ENCODE results near the gene PAX6. TPM values are rescaled to one million over a fixed set of nuclear protein-coding genes. Genes with fewer than 3 reads are reported as not detected.

The PAX6 gene
- total RNA-seq, 2 donors from 2014 or later = 0.39 TPM; not detected in 1

DNA sequence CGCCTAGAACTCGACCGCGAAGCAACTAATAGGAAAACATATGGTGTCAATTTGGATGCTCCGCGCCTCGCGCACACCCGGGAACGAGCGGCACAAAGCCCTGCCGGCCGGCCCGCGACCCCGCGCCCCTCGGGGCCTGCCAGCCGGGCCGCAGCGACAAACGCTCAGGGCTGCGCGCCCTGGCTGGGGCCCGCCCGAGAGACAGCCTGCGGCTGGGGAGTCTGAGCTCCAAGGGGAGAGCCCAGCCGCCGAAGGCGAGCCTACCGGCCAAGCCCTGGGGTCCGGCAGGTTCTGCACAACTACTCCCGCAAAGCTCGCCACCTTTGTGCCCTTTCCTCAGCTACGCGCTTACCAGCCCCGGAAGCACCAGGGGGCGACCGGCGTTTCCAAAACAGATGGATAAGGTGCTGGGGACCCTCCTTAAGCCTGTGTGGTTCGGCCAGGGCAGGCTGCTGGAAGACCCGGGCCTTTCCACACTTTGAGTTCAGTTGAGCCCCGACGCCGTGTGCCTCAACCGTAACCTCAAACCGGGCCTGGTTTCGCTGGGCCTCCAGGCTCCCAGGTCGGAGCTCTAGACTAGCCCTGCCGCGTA is 6.0 kb downstream of the PAX6 start:
- ATAC-seq (no peak), DNase-seq (ENCODE audit: low spot score in 2 of 2) (peak in 1 of 2 donors; percentile 2)
- H3K36me3 Mint-ChIP-seq = peaks cover 15 to 70% of the 10 kb centered on the region in 2 donors
- no peak overlapping the region for H3K27ac Mint-ChIP-seq
- peaks cover 6 to 11% of the 10 kb centered on the region in 2 donors for H3K9me3 Mint-ChIP-seq

DNA sequence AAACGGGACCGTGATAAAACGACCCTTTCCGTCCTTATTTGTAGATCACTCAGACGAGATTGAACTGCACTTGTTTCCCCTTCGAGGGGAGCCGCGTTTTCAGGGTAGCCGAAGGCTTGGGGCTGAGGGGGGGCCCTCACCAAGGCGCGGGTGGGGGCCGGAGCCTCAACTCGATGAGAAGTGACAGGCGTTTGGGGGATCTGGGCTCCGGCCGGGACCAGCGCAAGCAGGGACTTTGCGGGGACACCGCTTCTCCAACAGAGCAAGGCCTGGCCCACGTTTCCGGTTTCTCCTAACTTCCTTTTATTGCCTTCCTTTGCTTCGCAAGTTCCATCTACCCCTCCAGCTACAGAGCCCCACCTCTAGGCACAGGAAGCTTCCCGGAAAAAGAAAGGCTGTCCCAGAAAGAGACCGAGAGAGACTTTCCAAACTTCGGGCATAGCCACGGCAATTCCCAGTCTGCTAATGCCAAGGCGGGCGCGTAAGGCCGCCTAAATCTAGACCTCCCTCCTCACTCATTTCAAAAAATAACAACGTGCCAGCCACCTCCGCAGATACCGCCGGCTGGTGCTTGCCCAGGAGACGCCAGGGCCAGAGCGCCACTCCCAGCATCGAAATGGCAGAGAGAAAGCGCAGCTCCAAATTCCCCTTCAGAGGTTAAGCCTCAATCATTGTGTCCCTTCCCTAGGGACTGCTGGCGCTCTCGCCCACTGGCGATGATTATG is 6.6 kb downstream of the PAX6 start:
- peak overlapping the region in 1 of 2 donors; percentile 90 for H3K27ac Mint-ChIP-seq

DNA sequence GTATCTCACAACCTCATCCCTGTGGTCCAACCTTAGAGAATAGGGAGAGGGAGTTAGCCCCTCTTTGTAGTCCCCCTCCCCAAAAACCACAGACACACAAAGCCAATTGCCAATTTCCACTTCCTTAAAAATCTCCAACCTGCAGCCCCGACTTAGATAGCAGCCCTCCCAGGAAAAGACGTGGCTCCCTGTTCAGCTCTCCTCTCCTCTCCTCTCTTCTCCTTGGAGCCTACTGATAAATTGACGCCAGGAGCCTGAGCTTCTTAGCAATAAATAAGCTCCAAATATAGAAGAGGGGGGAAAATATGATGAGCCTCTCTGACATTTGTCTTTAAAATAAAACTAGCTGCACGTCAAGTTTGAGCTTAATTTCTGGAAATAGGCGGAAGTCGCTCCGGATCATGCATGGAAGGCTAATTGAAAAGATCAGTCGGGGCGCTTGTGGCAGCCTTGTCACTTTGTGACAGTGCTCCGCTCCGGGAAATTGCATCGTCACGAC is 7.3 kb downstream of the PAX6 start:
- Mint-ChIP-seq H3K27ac (peak overlapping the region in 1 of 2 donors; percentile 12), H3K36me3 (peaks cover 19 to 64% of the 10 kb centered on the region in 2 donors), H3K9me3 (peaks cover 9 to 13% of the 10 kb centered on the region in 2 donors)
- no peak for ATAC-seq
- DNase-seq (ENCODE audit: low spot score in 2 of 2) = no peak

More for the DNA sequence above, 6.6 kb downstream of the PAX6 start:
- Mint-ChIP-seq H3K36me3 (peaks cover 19 to 70% of the 10 kb centered on the region in 2 donors), H3K9me3 (peaks cover 9 to 13% of the 10 kb centered on the region in 2 donors)
- no peak for DNase-seq (ENCODE audit: low spot score in 2 of 2)
- ATAC-seq = no peak

DNA sequence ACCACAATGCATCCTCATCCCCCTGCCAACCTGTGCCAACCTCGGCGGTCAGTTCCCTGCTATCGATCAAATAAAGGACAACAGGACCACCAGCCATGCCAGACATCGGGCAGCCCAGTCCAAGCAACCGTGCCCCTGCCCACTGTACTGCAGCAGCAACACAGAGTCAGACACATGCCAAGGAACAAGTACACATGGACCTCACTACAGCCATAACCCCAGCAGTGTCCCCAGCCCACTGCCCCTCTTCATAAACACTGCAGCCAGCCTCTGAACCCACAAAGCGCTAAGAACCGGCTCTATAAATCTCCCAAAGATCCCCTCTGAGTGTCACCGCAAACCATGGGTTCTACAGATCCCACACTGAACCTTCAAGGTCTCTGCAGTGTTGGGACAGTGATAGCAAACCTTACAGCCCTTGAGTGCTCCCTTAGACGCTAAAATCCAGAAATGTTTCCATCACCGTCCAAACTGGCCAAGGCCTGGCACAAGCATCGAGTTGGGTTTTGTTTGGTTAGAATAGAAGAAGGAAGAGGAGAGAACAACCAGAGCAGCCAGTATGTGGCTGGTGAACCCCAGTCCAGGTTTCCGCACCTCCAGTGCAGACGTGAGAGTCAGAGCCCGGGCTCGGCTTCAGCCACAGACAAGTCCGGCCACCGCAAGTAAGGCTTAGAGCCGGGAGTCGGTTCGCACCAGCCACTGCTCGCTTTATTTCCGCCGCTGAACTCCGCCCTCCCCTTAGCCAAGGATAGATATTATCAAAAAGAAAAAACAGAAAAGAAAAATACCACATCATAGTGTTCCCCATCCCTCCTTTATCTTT is 7.9 kb downstream of the PAX6 start:
- H3K9me3 Mint-ChIP-seq = peaks cover 9 to 13% of the 10 kb centered on the region in 2 donors
- peak overlapping the region in 1 of 2 donors; percentile 7 for H3K27ac Mint-ChIP-seq
- ATAC-seq (no peak), DNase-seq (ENCODE audit: low spot score in 2 of 2) (no peak)
- peaks cover 19 to 57% of the 10 kb centered on the region in 2 donors for H3K36me3 Mint-ChIP-seq

DNA sequence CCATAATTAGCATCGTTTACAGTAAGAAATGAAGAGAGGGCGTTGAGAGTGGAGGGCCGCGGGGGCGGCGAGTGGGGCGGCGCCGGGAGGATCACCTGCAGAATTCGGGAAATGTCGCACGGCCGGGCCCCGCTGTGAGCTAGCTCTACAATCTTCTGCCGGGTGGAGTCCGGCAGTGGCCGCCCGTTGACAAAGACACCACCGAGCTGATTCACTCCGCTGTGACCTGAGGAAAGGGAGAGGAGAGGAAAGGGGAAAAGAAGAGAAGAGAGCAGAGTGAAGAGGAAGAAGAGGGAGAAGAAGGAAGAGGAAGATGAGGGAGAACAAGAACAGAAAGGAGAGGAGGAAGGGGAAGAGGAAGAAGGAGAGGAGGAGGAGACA is 8.5 kb downstream of the PAX6 start:
- Mint-ChIP-seq H3K36me3 (peaks cover 21 to 54% of the 10 kb centered on the region in 2 donors), H3K9me3 (peaks cover 9 to 13% of the 10 kb centered on the region in 2 donors), H3K27ac (no peak overlapping the region)
- DNase-seq (ENCODE audit: low spot score in 2 of 2) = no peak
- ATAC-seq = no peak

DNA sequence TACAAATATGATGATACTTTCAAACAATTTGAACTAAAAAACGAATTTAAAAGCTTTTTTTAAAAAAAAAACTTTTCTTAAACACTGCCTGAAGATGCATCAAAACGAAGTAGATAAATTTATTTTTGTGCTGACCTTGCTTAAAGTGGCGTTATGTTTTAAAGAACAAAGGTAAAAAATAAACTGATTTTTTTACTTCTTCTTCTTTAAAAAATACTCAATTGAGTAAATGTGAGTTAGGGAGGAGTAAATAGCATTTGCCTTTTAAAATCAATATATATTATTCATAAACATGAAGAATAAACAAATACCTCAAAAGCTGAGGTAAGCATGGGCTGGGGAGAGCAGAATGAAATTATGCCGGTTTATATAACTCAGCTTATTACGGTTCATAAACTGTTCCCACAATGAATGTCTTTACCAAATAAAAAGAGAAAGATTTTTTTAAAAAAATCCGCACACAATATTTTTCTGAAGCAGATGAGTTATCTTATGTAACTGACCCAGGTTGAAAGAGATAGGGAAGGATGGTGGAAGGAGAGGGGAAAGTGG is 9.0 kb downstream of the PAX6 start:
- DNase-seq (ENCODE audit: low spot score in 2 of 2) (no peak), ATAC-seq (no peak)
- Mint-ChIP-seq H3K27ac (peak overlapping the region in 1 of 2 donors; percentile 58), H3K9me3 (peaks cover 9 to 13% of the 10 kb centered on the region in 2 donors), H3K36me3 (peaks cover 26 to 58% of the 10 kb centered on the region in 2 donors)

DNA sequence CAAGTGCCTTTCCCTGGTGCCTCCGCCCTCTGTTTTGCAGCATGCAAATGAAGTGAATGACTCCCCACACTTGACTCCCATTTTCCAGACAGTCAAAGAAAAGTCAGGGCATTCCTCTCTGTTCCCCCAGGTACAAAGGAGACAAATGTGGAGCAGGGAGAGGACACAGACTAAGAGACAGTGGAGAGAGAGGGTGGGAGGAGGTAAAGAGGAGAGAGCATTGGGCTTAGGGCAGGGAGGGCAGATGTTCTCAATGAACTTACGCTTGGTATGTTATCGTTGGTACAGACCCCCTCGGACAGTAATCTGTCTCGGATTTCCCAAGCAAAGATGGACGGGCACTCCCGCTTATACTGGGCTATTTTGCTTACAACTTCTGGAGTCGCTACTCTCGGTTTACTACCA is 9.8 kb downstream of the PAX6 start:
- no peak overlapping the region for H3K27ac Mint-ChIP-seq
- H3K36me3 Mint-ChIP-seq = peaks cover 32 to 58% of the 10 kb centered on the region in 2 donors
- DNase-seq (ENCODE audit: low spot score in 2 of 2) = no peak
- ATAC-seq = no peak
- peaks cover 13% of the 10 kb centered on the region in 2 donors for H3K9me3 Mint-ChIP-seq

DNA sequence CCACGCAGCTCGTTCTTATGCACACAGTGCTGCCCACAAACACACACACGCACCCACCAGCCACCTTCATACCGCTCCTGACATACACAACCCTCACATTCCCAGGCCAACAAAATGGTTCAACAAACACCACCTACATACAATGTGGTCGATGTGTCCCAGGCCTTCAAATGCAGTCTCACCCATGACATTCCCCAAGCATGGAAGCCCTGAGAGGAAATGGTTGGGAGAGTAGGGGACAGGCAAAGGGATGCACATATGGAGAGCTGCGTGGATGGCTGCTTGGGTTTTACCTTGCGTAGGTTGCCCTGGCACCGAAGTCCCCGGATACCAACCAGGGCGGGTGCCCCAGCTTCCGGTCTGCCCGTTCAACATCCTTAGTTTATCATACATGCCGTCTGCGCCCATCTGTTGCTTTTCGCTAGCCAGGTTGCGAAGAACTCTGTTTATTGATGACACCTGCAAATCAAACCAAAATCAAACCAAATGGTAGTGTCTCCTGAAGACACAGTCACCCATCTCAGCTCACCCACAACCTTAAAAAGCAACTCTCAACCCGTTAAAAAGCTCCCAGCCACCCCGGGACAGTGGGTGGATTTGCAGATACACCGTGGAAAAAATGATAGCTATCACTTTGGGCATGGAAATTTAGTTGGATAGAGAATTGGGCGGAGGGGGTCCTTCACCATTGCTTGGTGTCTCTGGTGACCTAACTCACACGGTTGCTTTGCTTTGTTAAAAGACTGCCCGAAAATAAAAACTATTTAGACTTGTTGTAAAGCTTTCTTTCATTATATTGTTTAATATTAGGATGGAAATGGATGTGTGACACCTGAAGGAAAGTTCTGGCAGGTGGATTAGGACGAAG is 10.5 kb downstream of the PAX6 start:
- peak overlapping the region in 1 of 2 donors; percentile 81 for H3K27ac Mint-ChIP-seq
- H3K9me3 Mint-ChIP-seq = peaks cover 13% of the 10 kb centered on the region in 2 donors
- DNase-seq (ENCODE audit: low spot score in 2 of 2) (no peak), ATAC-seq (no peak)
- H3K36me3 Mint-ChIP-seq = peaks cover 32 to 58% of the 10 kb centered on the region in 2 donors

DNA sequence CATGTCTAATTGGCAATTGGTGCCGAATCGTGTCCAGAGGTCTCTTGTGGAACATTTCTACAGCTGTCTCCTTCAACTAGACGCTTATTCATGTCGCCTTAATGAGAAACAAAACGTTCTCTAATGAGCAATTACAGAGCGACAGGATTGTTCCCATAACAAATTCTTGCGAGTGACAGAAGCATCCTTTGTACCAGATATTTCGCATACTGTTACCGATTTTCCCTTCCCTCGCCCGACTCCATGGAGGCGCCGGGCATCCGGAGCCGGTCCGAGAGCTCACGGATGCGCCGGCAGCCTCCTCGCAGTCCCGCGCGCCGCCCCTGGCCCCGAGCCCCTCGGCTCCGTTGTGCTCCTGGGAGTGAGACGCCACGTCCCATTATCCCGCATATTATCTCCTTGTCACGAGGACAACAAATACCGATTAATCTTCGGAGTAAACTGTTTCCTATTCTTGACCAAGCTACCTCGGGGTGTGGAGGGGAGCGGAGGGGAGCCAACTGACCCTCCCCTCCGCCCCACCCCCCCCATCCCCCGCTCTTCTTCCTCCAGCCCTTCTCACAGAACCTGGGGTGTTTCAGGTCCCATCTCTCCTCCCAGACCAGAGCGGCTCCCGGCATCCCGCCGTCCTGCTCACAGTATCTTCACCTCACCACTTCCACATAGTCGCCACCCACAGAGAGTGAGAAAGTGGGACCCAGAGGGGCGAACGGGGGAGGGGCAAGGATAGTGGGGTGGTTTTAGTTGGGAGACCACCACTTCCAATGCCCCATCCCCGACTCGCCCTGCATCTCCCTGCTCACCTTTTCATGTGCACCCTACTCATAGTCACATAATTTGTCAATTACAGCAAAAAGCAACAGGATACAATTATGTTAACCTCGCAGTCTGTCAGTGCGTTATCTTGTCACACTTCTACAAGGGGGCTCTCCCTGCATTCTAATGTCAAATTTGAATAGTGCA is 11.4 kb downstream of the PAX6 start:
- ATAC-seq (no peak), DNase-seq (ENCODE audit: low spot score in 2 of 2) (no peak)
- Mint-ChIP-seq H3K36me3 (peaks cover 30 to 58% of the 10 kb centered on the region in 2 donors), H3K9me3 (peaks cover 13% of the 10 kb centered on the region in 2 donors), H3K27ac (peak overlapping the region in 1 of 2 donors; percentile 81)

DNA sequence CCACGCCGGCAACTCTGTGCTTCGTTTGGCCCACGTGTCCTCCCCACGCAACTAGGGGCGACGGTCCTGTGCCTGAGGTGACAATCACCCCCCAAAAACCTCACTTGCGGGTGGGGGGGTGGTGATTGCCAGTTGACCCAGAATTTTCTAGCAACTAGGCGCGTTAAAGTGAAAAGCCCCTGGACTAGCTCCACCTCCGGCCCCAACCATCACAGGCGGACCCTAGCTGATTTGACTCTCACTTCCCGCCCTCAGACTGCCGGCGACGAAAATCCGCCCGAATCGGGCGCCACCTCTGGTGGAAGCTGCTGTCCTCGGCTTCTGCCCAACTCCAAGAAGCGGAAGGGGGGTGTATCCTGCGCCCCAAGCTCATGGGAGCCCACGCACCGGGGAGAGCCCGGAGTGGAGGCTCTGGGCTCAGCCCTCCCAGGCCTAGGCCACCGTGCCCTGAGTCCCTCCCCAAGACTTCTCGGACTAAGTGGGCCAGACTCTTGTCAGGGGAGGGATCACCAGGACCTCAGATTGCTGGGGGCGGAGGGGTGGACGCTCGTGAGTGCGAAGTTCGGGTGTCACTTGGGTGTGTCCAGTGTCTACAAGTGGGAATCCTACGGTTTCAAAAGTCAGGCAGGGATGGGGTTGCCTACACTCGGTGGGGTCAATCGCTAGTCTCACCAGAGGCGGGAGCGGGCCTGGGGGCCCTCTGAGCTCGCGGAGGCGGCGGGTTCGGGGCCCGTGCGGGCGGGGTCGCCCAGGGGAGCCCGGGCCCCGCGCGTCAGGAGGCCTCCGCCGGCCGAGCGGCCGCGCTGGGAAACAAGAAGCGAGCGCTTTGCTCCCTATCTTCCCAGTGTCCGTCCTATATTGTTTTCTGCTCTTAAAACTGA is 12.3 kb downstream of the PAX6 start:
- peak in 1 of 2 donors; percentile 39 for DNase-seq (ENCODE audit: low spot score in 2 of 2)
- H3K27ac Mint-ChIP-seq = no peak overlapping the region
- peaks cover 25 to 52% of the 10 kb centered on the region in 2 donors for H3K36me3 Mint-ChIP-seq
- H3K9me3 Mint-ChIP-seq = peaks cover 13 to 17% of the 10 kb centered on the region in 2 donors
- ATAC-seq = peak in 1 of 2 donors; percentile 42

DNA sequence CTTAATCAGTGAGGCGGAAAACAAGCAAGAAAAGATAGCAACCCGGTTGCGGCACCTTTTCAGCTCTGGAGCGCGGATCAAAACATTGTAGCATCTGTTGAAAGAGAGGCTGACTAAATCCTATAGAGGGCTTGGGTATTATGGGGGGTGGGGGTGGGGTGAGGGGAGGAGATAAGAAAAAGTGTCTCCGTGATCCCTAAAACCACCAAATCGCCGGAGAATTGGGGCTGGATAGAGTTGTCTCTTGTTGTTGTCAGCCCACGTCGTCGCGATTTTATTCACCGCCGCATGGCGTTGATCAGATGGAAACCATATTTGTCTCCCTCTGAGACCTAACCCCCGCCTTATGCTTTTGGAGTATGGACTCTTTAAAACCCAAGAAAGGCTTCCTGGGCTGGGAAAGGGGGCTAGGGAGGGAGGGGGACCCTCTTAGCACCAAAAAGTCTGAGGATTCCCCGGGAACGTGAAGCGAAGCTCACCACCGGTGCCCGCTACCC is 13.0 kb downstream of the PAX6 start:
- DNase-seq (ENCODE audit: low spot score in 2 of 2) (no peak), ATAC-seq (peak in 1 of 2 donors; percentile 18)
- peaks cover 25 to 45% of the 10 kb centered on the region in 2 donors for H3K36me3 Mint-ChIP-seq
- no peak overlapping the region for H3K27ac Mint-ChIP-seq
- H3K9me3 Mint-ChIP-seq = peaks cover 13 to 17% of the 10 kb centered on the region in 2 donors

DNA sequence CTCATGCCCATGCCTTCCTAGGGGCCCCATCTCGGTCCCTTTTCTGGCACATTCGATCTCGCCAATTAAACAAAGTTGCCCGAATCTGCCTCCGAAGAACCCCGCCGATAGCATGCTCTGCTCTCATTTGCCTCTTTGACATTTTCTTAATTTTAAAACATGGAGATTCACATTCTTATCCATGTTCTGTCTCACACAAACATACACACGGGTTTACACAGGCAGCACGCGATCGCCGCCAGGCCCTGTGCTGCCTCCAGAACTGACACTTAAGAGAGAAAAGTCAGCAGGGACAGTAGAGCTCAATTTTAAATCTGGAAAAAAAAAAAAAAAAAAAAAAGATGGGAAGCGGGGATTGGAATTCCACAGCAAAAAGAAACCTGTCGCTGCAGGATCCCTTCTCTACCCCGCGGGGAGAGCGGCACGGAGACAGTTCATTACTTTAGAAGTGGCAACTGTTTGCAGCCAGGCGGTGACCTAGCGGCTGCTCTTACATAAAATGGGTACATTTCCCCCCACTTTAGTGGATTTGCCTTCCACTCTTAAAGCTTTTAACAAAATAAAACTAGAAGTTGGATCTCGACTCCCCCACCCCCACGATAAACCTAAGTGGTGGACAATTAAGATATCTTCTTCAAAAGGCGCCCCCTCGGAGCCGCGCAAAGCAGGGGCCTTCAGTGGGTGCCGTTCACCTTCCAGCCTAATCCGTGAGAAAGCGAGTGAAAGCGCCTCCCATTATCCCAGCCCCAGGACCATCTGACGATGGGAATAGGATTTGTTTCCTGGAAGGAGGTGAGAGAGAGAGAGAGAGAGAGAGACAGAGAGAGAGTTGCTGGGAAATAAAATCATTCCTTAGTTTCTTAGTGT is 13.7 kb downstream of the PAX6 start:
- Mint-ChIP-seq H3K9me3 (peaks cover 13 to 17% of the 10 kb centered on the region in 2 donors), H3K27ac (no peak overlapping the region), H3K36me3 (peaks cover 25 to 38% of the 10 kb centered on the region in 2 donors)
- ATAC-seq = no peak
- DNase-seq (ENCODE audit: low spot score in 2 of 2) = no peak

Measured in activated naive CD4-positive, alpha-beta T cell treated with anti-CD3 and anti-CD28 coated beads, Interleukin-2, amount 50 U/mL, for 72 hours (primary cell).